Activated CD4-positive, alpha-beta T cell treated with anti-CD3 and anti-CD28 coated beads for 4 hours (primary cell): ENCODE measurements around the gene FOSL2.
A peak's percentile ranks its signal among the peaks of the same experiment; 100 is the strongest.

Experiments
- DNase-seq, 2 donors: peaks; one replicate each; pipeline ENCODE4 v3.0.0-alpha.2; 2020

FOSL2 gene

DNA sequence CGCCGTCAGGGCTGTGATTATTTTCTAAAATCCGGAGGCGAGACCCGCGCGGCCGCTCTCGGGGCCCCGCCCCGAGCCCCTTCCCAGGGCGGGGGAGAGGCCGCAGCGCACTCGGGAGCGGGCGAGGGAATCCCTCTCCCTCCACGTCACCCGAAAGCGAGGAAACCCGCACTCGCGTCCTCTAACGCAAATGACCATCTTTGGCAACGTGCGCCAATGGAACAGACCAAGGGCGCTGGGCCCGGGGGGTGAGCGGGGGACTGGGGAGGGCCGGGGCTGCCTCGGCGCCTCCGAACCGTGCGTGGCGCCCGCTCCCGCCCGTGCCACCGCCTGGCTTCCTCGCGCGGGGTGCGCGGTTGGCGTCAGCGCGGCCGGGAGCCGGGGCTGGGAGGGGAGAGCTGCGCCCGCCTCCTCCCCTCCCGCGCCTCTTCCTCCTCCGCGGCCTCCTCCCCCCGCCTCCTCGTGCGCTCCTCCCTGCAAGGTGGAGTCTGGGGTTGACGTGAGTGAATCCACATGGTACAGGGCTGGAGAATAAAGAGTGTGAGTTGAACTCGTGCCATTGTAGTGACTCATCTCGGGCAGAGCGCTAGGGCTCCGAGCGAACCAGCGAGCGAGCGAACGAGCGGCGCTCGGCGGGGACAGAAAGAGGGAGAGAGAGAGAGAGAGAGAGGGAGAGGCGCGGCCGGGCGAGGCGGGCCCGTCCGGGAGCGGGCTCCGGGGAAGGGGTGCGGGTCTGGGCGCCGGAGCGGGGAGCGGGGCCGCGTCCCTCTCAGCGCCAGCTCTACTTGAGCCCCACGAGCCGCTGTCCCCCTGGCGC, at the start of gene FOSL2:
TSS of gene FOSL2 (plus strand) at position 562 of the 817 bp plus-strand sequence. CDS start 863 bp downstream, outside the sequence.
- DNase-seq: peak; percentile 94 to 95

DNA sequence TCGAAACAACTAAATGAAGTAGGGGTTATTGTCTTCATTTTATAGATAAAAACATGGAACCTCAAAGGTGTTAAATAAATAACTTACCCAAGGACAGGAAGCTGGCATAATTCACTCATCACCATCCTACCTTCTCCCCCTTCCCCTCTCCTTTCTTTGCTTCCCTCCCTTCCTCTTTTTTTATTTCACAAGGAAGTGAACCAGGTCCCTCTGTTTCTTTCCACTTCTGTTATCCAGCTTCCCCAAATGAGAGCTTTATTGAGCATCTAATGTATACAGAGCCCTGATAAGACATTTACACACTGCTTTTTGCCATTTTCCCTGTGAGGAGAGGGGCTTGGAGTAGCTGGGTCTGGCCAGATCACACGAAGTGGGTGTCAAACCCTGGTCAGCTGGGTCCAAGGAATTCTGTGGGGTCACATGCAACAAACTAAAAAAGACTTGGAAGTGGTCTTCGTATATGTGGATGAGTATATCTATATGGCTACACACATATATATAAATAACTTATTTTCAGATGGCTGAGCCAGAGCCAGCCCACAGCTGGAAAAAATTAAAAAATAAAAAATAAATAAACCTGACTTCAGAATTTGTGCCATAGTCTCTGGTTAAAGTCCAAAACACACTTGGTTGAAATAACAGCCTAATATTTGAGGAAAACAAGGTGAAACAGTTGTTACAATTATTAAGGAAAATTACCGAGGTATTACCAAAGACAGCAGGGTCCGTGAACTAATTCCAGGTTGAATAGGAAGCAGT, 49.3 kb upstream of the FOSL2 start:
- no peak for DNase-seq

DNA sequence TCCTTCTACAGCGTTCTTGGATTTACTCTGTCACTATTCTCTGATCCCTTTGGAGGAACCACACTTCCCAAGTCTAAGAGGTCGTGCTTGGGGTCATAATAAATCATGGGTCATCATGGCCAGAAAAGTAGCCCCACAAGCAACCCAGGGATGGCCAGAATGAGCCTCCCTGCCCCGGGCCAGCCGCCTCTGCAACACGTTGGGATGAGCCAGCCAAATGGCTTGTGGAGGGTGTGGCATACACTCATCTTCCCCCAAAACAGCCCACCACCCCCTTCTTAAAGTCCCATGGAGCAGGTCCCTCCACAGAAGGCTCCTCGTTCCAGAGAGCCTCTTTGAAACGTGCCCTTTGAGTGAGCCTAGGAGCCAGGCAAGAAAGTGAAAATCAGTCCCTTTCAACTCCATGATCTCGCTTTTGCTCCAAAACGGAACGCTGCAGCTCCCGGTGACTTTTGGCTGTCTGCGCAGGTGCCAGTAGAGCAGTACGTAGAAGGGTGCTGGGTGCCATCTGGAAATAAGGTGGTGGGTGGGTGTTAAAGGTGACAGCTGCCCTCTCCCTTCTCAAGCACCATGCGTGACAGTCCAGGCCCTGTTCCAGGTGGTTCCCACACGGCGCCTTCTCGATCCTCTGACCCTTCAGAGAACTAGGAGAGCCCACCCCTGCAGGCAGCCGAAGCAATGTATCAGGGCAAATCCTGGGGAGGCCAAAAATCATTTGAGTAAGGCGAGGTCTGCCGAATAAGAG, 48.5 kb upstream of the FOSL2 start:
- DNase-seq: no peak

DNA sequence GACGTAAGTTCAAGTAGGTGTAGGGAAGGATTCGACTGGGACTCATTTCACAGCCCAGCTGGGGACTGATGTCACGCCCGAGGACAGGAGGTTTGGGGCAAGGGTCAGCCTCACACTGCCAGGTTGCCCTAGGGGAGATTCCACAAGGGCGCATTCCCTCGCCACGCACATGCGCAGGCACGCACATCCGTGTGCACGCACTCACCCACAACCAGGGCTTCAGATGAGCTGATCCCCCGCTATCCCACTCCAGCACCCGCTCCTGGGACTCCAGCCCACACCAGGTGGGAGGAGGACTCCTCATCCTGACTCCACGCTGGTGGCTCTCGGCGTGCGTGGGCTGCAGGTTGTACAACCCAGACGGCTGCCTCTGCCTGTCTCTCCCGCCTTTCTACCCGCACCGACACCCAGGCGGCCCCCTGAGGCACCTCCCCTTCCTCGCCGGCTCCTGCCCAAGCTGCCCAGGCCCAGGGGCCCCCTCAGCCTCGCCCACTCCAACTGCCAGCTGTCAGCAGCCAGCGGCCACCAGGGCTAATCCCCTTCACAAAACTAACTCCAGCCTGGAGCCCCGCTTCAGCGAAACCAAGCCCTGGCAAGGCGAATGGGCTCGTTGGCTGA, 47.8 kb upstream of the FOSL2 start:
- no peak for DNase-seq

DNA sequence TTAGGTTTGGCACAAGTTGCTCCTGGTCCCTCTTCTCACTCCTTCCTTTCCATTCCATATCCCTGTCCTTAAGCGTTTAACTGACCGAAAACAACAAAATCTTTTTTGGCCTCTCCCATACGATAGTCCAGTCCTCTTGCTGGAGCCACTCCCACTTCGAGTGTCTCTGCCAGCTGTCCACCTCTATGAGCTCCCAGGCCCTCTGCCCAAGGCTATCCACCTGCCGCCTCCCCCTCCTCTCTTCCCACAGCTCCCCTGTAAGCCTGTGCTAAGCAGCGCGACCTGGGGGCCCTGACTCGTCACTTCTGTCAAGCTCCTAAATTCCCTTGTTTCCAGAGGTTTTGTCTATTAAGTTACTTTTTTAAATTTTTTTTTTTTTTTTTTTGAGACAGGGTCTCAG, 47.0 kb upstream of the FOSL2 start:
- no peak for DNase-seq

DNA sequence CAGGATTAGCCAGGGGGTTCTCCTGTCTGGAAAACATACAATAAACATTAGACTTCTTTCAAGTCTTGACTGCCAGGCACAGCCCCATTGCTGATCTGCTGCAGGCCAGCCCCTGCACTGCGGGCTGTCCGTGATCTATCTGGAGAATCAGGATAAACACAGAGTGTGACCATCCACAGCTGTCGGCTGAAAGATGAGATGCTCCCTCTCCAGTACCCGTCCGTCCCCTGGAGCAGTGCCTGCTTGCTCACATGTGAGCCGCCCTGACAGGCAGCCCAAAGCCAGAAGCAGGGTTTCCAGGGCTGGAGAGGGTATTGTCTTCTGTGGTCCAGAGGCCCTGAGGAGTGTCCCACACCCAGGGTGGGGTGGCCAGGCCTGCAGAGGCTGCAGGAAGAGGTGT, 46.1 kb upstream of the FOSL2 start:
- no peak for DNase-seq

DNA sequence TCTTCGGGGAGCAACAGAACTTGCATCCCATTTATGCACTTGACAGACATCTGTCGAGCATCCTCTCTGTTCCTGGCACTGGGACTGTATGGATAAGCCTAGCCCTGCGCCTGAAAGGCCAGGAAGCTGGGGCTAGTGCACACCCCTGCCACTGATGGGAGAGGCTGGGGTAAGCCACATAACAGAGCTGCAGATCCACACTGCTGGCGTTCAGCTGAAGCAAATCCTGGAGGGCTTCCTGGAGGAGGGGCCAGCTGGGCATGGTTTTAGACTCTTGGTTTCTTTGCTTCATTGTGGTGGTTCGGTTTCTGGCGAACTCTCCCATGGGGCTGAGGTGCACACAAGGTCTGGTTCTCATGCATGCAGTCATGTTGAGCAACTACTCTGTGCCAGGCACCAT, 45.5 kb upstream of the FOSL2 start:
- DNase-seq: no peak

DNA sequence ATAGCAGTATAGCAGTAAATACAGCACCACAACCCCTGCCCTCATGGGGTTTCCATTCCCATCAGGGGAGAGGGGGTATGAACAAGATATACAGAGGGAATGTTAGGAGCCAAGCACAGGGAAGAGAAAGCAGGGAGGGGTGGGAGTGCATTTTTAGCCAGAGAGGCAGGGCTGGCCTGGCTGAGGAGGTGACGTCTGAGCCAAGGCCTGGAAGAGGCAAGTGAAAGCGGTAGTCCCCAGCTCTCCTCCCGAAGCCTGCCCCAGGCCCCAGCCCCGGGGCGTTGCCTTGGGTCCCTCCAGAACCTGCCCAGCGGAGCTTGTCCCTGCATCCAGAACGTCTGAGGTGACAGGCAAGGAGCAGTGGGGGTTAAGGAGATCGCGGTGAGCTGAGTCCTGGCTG, 45.1 kb upstream of the FOSL2 start:
- no peak for DNase-seq

DNA sequence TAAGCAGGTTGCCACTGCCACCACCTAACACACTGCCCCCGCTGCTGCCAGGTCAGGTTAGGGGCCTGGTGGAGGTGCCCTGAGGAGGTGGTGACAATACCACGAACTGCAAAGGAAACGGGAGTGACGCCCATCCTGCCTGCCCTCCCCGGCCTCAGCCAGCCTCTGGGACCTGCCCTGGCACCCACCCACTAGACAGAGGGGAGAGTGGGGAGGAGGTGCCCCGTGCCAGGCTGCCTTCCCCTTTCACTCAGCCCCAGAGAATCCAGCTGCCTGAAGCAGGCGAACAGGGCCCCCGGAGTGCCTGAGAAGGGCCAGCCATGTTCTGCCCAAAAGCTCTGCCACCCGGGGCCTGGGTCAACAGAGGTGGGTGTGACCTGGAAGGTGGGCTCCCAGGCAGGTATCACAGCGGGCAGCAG, 44.5 kb upstream of the FOSL2 start:
- peak; percentile 39 to 60 for DNase-seq

DNA sequence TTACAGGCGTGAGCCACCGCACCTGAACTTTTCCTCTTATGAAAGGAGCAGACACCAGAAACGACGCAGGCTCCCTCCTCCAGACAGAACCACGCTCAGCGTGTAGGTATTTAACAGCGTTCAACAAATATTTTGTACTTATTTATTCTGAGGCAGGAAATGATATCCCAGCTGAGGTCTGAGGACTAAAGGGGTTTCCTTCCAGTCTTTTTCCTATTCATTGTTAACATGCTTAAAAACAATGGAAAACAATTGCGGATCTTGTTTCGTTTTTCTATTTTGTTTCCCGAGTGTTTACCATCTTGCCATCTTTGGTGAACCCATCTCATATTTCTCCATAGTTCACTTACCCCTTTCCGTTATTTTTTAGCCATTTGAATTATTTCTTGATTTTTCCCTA, 43.7 kb upstream of the FOSL2 start:
- no peak for DNase-seq

DNA sequence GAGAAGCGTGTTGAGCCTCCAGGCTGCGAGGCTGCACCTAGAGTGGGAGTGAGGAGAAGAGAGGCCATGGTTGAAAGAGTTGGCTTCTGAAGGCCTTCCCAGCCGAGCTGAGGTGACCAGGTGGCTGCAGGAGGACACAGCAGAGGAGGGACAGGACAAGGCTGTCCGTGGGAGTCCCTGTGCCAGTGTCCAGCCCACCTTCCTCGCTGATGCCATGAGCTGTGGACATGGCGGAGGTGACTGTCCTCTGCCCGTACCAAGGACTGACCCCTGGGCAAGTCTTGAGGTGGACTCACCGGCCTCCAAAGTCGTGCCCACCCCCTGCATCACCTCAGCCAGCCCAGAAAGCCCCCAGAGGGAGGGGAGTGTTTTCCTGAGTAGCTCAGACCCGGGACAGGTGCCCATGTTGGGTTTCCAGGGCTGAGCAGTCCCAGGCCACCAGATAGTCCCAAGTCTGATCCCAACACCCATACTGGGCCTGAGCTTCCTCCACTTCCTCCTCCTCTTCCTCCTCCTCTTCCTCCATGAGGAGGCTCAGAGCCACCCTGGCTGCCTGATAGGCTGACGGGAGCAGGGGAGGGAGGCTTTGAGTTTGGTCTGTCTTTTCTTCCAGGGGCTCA, 43.0 kb upstream of the FOSL2 start:
- DNase-seq: no peak

DNA sequence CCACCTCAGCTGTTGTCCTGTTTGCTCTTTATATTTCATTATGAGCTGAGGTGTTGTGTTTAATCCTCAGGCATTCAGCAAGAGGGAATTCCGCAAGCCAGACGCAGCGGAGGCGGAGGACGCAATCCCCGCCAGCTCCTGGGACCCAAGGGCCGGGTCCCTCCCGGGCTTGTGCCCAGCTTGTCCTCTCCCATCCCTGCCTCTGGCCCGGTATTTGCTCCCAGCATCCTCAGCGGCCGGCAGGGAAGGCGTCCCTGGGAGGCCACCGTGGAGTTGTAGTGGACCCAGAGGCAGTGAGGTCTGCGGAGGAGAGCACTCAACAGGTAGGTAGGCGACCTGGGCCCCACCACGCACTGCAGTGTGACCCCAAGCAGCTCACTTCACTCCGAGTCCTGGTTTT, 42.5 kb upstream of the FOSL2 start:
- no peak for DNase-seq

DNA sequence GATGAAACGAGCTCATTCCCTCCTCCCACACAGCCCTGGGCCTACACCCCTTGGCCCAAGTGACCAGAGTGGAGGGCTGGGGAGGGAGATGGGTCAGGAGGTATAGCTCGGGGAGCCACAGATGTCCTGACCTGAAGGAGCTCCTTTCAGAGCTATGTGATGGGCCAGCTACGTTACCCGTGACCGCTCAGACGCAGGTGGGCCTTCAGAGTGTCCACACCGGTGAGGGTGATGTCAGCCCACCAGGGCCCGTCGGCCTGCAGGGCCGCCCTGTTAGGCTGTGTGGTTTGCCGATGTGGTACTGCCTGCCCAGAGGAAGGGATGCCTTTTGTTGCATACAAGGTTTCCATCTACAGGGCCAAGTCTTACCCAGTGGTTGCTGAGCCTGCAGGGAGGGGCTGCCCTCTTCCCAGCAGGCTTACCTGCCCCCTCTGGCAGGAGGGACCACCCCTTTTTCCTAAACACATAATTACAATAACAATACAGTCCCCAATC, 41.8 kb upstream of the FOSL2 start:
- DNase-seq: no peak

DNA sequence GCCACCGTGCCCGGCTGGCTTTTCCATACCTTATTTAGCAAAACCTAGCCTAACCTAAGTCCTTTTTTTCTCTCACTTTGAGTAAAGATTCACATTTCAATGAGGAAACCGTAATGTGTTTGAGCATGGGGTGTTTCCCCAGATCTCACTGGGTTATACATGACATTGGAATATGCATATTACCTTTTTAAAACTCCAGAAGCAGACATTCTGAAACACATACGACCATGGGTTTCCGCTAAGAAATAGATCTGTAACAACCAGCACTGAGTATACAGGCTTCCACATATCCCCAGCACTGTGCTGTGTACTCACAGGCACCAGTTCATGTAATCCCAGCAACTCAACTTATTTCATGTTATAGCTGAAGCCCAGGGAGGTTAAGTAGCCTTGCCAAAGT, 41.0 kb upstream of the FOSL2 start:
- no peak for DNase-seq

DNA sequence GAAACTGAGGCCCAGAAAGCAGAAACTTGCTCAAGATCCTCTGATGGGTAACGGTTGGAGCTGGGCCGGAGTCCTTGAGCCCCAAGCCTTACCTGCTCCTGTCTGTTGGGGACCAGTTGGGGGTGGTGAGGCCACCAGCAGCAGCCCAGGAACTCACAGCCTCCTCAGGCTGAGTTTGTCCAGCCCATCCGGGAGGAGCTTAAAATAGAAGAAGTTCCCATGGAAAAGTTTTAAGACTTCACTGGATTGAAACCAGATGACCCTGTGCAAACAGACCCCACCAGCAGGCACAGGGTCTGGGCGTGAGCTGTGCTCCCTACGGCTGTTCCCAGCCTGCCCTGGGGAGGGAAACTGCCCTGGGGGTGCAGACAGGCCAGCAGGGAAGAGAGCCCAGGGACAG, 40.6 kb upstream of the FOSL2 start:
- no peak for DNase-seq

DNA sequence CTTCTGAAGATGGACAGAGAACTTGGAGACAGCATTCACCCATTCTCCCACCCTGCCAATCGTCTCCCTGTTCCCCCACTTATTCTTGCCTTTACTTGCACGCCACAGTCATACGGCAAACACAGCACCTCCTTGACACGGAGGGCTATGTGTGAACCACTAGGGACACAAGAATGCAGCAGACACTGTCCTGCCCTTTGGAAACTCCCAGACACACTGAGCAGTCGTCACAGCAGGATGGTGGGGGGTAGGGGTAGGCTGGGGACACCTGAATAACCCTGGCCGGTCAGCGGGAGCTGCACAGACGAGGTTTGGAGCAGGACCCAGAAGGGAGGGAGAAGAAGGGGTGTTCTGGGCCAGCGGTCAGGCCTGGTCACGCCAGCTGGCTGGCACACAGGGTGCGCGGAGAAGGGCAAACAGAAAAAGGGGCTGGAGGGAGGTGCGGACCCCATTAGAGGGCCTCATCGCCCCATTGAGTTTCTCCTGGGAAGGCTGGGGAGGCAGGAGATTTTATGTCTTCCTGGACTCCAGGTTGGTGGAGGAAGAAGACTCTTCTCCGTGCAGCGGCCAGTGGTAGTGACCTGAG, 40.0 kb upstream of the FOSL2 start:
- no peak for DNase-seq

DNA sequence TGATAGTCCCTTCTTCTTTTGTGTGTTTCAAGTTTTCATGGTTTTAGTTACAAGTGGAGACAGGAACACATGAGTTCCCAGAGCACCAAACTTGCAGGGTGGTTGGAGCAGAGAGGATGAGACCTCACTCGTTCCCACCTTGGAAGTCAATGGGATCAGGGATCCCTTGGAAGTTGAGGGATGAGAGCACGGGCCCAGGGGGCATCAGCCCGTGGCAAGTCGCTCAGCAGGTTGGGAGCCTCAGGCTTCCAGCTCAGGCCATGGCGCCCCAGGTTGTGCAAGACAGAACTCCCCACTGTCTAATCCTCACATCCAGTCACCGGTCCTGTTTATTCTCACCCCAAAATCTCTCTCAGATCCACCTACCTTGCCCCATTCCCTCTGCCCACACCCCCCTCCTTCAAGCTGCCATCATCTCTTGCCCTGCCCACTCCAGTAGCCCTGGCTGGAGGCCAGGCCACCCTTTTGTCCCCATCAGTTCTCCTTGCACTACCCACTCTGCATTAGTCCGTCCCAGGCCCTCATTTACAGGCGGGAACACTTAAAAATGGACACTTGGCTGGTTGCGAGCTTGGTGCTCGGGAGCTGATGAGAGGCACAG, 37.6 kb upstream of the FOSL2 start:
- no peak for DNase-seq

DNA sequence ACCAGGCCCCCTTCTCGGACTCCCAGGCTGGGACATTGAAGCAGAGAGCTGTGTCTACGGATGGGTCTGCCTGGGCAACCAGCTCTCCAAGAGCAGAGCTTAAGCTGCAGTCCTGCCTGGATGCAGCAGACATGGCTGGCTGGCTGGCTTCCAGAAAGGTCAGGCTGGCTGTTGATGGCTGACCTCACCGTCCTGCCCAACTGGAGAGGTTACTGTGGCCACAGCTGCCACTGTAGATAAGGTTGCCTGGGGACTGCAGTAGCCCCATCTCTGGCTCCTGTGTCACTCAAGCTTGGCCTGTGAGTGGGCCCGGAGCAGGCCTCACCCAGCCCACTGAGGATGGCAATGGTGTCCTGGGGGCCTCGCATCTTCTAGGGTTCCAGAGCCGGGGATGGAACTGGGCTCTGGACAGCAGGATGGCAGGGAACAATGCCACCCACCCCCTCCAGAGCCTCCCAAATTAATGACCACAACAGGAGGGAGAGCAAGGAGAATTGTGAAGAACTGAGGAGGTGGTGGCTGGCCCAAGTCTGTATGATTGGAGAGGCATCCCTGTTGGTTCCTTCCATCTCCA, 37.0 kb upstream of the FOSL2 start:
- DNase-seq: no peak

DNA sequence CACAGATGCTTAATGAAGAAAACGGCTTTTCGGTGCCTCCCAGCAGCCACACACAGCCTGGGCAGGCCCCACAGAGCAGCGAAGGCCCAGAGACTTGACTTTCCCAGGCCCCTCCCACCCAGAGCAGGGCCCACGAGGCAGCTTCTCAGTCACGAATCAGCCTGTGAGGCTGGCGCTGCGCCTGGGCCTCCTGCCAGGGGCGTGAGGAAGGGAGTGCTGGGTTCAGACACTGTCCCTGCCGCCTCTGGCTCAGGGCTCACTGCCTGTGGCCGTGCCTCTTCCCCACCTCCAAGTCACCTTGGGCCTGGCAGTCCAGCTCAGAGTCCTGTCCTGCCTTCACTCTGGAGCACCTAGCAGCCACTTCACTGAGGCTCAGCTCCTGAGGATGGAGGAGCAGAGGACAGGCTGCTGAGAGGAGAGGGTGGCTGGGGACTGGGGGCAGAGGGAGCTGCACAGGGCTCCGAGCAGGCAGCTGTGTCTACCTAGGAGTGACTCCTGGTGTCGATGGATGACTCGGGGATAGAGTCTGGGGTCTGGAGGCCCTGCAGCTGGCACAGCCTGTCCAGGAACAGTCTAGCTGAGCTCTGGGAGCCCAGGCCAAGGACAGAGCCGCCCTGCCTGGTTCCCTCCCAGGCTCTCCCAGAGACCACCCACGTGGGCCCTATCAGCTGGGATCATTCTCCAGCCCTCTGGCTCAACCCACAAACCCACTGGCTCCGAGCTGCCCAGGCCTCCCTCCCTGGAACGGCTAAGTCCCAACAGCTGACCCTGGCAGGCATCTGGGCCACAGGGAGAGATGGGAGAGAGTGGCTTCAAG, 36.4 kb upstream of the FOSL2 start:
- DNase-seq: peak in 1 of 2 donors; percentile 28

DNA sequence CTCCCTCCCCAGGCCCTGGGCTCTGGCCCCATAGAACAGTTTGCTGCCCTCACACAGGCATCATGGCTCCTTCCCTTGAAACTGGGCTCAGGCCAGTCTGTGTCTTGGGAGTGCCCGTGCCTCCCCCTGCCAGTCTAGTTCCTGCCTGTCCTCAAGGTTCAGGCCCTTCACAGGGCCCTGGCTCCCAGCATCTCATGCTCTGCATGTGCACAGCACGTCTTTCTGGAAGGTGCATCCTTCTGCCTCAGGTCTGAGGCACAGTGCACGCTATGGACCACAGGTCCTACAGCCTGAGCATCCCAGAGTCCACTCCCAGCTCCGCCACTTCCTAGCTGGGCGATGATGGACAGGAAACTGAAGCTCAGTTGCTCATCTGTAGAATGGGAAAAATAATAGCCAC, 35.6 kb upstream of the FOSL2 start:
- no peak for DNase-seq
